ENCODE results near the gene TANGO2.

- TF ChIP-seq CTCF (IDR thresholded peaks at IDR 0.05; ENCODE audit: low read depth, low read length) (peak; percentile 18), MAX (IDR thresholded peaks at IDR 0.05; ENCODE audit: low read depth, low read length) (no peak)
Observed at GRCh38 chr22:20060700-20061480, 40.0 kb downstream of the TANGO2 start.

Measured in NB4 (cell line).